Muscle layer of colon (tissue), 2 donors: Measurements from ENCODE around the gene TLCD2.
"Not testable (repeated sequence)": the region's sequence is repeated elsewhere in the genome, so short reads cannot be mapped to it uniquely, and the experiment has no call there.

ENCODE experiments used
- H3K27ac ChIP-seq: one replicate; pipeline ENCODE4 v1.7.0; 2013; ENCODE audit warnings: low read depth, mild to moderate bottlenecking, low read length, moderate library complexity
- H3K27me3 ChIP-seq, 2 donors: one replicate each; pipeline ENCODE4 v1.7.0; 2013; ENCODE audit warnings: low read length in 2 of 2, mild to moderate bottlenecking in 2 of 2; ENCODE audit not compliant: insufficient read depth in 2 of 2, control insufficient read depth in 1 of 2
- H3K36me3 ChIP-seq: one replicate; pipeline ENCODE4 v1.7.0; 2013; ENCODE audit warnings: mild to moderate bottlenecking, low read length; ENCODE audit not compliant: insufficient read depth
- H3K4me1 ChIP-seq: one replicate; pipeline ENCODE4 v1.7.0; 2013; ENCODE audit warnings: mild to moderate bottlenecking, low read length; ENCODE audit not compliant: insufficient read depth
- H3K4me3 ChIP-seq, 2 donors: one replicate each; pipeline ENCODE4 v1.7.0; 2013; ENCODE audit warnings: low read length in 2 of 2, low read depth in 1 of 2, mild to moderate bottlenecking in 1 of 2, moderate library complexity in 1 of 2
- H3K9ac ChIP-seq: one replicate; pipeline ENCODE4 v1.7.0; 2013; ENCODE audit warnings: low read length
- H3K9me3 ChIP-seq: one replicate; pipeline ENCODE4 v1.7.0; 2013; ENCODE audit warnings: mild to moderate bottlenecking, low read length
- donor health status: abdominal sarcoma.
- donor health status: Adenocarcinoma of cecum.

TLCD2 gene

DNA sequence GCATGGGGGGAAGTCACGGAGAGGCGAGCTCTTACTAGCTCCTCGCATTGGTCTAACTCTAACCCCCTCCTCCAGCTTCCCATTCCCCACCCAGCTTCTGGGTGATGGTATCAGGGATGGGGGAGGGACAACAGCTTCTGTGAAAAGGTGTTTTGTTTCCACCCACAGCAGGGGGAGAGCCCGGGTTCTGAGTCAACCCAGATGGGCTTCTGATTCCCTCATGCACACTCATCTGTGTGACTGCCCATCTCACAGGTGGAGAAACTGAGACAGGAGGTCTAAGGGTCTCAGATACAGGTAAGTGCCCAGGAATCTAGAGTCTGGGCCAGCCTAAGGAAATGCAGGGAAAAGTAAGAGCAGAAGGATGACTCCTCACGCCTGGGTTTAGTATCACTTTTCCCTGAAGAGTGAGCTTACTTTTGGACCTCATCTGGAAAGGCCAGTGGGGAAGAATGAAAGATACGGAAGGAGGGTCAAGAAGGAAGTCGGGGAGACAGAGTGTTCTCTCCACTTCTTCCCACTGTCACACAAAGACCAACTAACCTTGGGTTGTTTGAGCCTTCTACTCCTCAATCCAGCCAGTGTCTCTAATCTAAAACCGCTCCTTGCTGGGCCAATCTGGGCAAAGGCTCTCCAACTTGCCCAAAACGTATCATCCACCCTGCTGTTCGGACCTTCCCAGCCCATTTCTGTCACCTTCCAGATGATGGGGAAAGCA, 3.1 kb upstream of the TLCD2 start:
- Histone ChIP-seq H3K4me1 (peaks cover 28% of the 10 kb centered on the region), H3K36me3 (peaks cover 20% of the 10 kb centered on the region), H3K27ac (peak overlapping the region; percentile 89), H3K9me3 (no peaks in the 10 kb centered on the region), H3K27me3 (no peaks in the 10 kb centered on the region), H3K4me3 (peak overlapping the region in 1 of 2 donors; percentile 95), H3K9ac (no peak overlapping the region)

DNA sequence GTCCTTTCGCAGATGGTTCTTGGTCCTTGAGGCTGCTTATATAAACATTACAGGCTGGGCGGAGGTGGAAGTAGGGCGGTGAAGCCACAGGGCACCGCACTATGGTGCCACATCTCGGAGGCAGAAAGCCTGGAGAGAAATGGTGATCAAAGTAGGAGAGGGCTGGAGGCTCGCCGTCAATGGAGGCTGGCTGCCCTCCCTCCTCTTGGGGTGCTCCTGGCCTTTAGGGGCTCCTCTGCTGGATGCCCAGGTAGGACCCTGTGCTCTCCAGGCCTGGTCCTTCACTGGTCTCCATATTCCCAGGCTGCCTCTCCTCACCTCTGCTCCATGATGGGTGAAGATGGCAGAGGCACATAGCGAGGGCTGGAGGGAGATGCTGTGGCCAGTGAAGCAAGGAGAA, 2.1 kb upstream of the TLCD2 start:
- H3K4me1 ChIP-seq = peaks cover 20% of the 10 kb centered on the region
- H3K27me3 ChIP-seq = no peaks in the 10 kb centered on the region
- H3K27ac ChIP-seq = no peak overlapping the region
- H3K9me3 ChIP-seq = no peaks in the 10 kb centered on the region
- no peak overlapping the region for H3K9ac ChIP-seq
- H3K36me3 ChIP-seq = peaks cover 20% of the 10 kb centered on the region
- no peak overlapping the region for H3K4me3 ChIP-seq

DNA sequence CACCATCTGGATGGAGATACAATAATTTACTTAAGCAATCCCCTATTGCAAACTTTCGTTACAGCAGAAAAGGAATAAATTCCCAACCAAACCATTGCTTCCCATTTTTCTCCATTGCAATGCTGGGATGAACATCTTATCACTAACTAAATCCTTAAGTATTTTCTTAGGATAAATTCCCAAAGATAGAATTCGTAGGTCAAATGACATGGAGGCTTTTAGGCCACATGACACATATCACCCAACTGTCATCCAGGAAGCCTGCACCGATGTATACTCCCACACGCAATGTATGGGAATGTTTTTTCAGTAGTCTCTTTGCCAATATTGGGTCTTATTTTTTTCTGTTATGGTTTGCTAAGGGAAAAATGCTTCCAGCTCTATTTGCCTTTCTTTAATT, 1.6 kb upstream of the TLCD2 start:
- no peaks in the 10 kb centered on the region for H3K27me3 ChIP-seq
- no peaks in the 10 kb centered on the region for H3K9me3 ChIP-seq
- no peak overlapping the region for H3K27ac ChIP-seq
- no peak overlapping the region for H3K9ac ChIP-seq
- no peak overlapping the region for H3K4me3 ChIP-seq
- peaks cover 20% of the 10 kb centered on the region for H3K36me3 ChIP-seq
- H3K4me1 ChIP-seq = peaks cover 20% of the 10 kb centered on the region

DNA sequence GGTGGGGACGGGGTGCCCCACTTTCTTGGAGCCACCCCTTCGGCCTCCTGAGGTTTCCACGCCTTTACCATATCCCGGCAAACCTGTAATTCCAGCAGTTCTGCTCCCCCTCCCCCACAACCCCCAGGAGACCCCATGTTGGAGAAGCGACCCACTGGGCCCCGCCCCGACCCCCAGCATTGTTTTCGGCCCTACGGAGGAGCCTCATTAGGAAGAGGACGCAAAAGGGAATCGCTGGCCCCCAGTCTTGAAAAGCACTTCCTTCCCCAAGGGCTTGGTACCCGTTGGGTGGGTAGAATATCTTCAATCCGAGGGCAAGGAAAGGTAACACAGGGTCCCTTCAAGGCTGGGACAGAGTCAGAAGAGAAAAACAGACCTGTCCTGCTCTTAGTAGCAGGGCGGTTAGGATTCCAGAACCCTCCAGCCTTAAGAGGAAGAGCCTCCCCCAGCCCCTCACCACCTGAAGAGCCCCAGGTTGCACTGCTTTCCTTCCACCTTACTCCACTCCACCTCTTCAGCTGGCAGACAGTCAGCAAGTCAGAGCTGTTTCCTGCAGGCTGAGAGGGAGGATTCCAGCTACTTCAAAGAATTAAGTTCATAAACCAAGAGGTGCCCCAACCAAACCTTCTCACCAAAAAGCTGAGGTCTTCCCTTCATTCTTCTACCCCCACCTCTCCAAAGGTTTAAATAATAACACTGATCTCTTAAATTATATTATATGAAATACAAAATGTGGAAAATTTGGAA, 803 bp upstream of the TLCD2 start:
- H3K36me3 ChIP-seq = peaks cover 20% of the 10 kb centered on the region
- no peaks in the 10 kb centered on the region for H3K9me3 ChIP-seq
- H3K4me1 ChIP-seq = peaks cover 20% of the 10 kb centered on the region
- H3K27me3 ChIP-seq = no peaks in the 10 kb centered on the region
- H3K9ac ChIP-seq = no peak overlapping the region
- peak overlapping the region; percentile 78 for H3K27ac ChIP-seq
- H3K4me3 ChIP-seq = peak overlapping the region; percentile 52 to 64

DNA sequence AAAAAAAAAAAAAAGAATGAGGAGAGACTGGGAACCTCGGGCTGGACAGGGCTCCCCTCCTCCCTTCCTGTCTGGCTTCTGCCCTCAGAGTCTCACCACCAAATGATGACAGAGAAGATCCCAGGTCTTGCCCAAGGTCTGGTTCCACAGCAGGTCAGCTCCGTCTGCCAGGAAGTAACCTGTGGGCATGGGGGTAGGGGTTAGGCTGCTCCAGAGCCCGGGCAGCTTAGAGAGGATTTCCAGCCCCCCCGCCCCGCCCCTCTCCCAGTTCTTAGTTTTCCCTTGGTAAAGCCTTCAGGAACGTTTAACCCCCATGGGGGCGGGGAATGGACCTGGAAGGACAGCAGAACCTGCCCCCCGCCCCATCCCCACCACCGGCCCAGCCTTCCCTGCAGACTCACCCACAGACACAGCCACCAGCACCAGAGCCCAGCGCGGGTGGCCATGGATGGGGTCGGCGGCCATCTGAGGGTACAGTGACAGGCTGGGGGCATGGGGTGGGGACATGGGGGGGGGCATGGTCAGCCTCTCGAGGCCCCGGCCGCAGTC, 700 bp downstream of the TLCD2 start:
- Histone ChIP-seq H3K9me3 (no peaks in the 10 kb centered on the region), H3K36me3 (peaks cover 20% of the 10 kb centered on the region), H3K9ac (no peak overlapping the region), H3K27me3 (no peaks in the 10 kb centered on the region), H3K27ac (no peak overlapping the region), H3K4me3 (peak overlapping the region in 1 of 2 donors; percentile 64), H3K4me1 (peaks cover 17% of the 10 kb centered on the region)

DNA sequence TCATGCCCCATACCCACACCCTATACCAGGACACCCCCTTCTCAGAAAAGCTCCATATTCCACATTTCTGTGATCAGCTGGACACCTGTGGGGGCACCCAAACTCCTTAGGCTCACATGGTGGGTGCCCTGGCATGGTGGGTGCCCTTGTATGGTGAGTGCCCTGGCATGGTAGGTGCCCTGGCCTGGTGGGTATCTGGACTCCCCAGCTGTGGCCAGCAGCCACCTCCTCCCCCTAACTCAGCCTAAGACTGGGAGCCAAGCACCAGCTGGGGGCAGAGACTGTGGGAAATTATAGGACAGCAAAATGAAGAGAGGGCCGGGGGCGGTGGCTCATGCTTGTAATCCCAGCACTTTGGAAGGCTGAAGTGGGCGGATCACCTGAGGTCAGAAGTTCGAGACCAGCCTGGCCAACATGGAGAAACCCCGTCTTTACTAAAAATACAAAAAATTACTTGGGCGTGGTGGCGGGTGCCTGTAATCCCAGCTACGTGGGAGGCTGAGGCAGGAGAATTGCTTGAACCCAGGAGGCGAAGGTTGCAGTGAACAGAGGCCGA, 1.3 kb downstream of the TLCD2 start:
- not testable (repeated sequence) for H3K27ac ChIP-seq, H3K4me3 ChIP-seq, H3K27me3 ChIP-seq, H3K9ac ChIP-seq, H3K9me3 ChIP-seq
- peaks cover 20% of the 10 kb centered on the region for H3K36me3 ChIP-seq
- H3K4me1 ChIP-seq = peaks cover 11% of the 10 kb centered on the region

DNA sequence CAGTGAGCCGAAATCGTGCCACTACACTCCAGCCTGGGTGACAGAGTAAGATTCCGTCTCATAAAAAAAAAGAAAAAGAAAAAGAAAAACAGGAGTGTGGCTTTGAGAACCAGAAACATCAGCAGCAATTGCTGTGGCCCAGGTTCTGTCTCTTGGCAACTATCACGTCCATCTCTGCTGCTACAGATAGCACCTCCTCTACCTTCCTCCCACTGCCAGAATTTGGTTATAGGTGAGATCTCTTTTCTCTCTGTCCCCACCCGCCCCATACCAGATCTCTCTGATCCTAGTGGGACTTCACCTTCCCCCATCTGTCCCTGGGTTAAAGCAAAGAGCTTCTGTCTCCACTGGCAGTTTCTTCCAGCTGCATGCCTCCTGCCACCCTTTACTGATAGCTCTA, 3.1 kb downstream of the TLCD2 start:
- H3K9me3 ChIP-seq = no peaks in the 10 kb centered on the region
- H3K4me3 ChIP-seq = no peak overlapping the region
- H3K9ac ChIP-seq = no peak overlapping the region
- no peak overlapping the region for H3K27ac ChIP-seq
- H3K36me3 ChIP-seq = peaks cover 3% of the 10 kb centered on the region
- no peaks in the 10 kb centered on the region for H3K27me3 ChIP-seq
- H3K4me1 ChIP-seq = no peaks in the 10 kb centered on the region

DNA sequence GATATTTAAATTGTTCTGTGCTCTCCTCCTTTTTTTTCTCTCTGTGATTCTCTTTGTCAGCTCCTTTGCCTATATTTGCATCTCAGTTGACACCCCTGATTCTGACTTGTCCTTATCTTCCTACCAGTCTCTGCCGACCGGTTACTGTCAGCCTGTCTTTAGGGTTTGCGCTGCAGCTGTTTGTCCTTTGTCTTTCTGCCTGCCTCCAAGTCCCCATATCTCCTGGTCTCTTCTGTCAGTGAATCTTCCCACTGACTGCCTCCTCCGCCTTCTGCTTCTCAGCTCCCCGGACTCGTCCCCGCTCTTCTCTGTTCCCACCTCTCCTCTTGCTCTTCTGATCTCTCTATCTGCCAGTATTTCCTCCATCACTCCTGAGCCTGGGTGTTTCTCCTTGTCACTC, 5.2 kb downstream of the TLCD2 start:
- no peak overlapping the region for H3K4me3 ChIP-seq
- H3K9me3 ChIP-seq = no peaks in the 10 kb centered on the region
- no peak overlapping the region for H3K27ac ChIP-seq
- H3K4me1 ChIP-seq = no peaks in the 10 kb centered on the region
- no peaks in the 10 kb centered on the region for H3K27me3 ChIP-seq
- H3K9ac ChIP-seq = no peak overlapping the region
- H3K36me3 ChIP-seq = no peaks in the 10 kb centered on the region

DNA sequence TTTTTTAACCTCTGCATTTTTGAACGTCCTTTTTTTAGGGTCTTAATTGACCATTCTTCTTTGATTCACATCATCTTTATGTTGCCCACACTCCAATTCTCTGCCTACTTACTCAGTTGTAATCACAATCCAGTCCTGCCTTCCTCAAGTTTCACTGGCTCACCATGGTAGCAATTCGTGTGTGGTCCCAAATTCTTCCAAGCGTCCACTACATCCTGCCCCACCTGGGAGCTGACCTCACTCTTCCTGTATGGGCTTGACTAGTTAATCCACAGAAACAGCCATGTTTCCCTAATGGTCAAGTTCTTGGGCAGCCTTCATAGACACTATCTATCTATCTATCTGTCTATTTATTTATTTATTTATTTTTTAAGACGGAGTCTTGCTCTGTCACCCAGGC, 7.1 kb downstream of the TLCD2 start:
- H3K27ac ChIP-seq = no peak overlapping the region
- no peaks in the 10 kb centered on the region for H3K4me1 ChIP-seq
- no peak overlapping the region for H3K4me3 ChIP-seq
- H3K9me3 ChIP-seq = no peaks in the 10 kb centered on the region
- no peak overlapping the region for H3K9ac ChIP-seq
- no peaks in the 10 kb centered on the region for H3K27me3 ChIP-seq
- no peaks in the 10 kb centered on the region for H3K36me3 ChIP-seq

DNA sequence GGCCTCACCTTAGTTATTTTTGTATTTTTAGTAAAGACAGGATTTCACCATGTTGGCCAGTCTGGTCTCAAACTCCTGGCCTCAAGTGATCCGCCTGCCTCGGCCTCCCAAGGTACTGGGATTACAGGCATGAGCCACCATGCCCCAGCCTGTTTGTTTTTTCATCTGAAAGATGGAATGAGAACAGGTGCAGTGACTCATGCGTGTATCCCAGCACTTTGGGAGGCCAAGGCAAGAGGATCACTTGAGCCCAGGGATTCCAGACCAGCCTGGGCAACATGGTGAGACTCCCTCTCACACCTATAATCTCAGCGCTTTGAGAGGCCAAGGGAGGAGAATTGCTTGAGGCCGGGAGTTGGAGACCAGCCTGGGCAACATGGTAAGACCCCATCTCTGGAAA, 10.3 kb downstream of the TLCD2 start:
- H3K9me3 ChIP-seq, H3K36me3 ChIP-seq, H3K4me3 ChIP-seq, H3K4me1 ChIP-seq, H3K9ac ChIP-seq, H3K27me3 ChIP-seq, H3K27ac ChIP-seq: not testable (repeated sequence)

DNA sequence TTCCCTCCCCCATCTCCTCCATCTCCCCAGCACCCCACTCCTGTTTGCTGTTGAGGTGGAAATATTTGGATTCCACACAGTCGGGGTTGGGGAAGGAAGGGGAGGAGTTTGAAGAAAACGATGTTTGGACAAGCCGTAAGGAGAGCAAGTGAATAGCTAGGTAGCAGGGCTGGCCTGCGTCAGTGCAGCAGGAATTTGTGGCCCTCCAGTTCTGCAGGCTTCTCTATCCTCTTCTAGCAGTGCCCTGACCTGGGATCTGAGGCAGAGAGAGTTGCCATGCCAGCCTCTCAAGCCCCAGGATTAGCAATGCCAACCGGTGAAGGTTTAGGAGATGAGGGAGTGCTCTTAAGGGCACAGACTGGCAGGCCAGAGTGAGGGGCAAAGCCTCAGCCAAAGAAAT, 12.5 kb downstream of the TLCD2 start:
- Histone ChIP-seq H3K4me1 (no peaks in the 10 kb centered on the region), H3K27me3 (no peaks in the 10 kb centered on the region), H3K27ac (no peak overlapping the region), H3K9me3 (no peaks in the 10 kb centered on the region), H3K4me3 (no peak overlapping the region), H3K36me3 (no peaks in the 10 kb centered on the region), H3K9ac (no peak overlapping the region)
